ENCODE data around the gene PLXNB2. TPM values are rescaled to one million over a fixed set of nuclear protein-coding genes. Genes with fewer than 3 reads are reported as not detected.

PLXNB2 gene
- polyA plus RNA-seq, 4 donors = 126 to 249 (median 214) TPM

GRCh38 chr22:50269970-50270665 lies 37.3 kb downstream of the PLXNB2 start, which contains the start of gene MAPK11:
TSS of gene MAPK11 (minus strand) at chr22:50270380. CDS start at chr22:50270292, 88 bp downstream.
- DNase-seq (ENCODE audit: low read depth in 4 of 4, low spot score in 3 of 4) = no peak

GRCh38 chr22:50269573-50269969 lies 37.9 kb downstream of the PLXNB2 start:
- DNase-seq (ENCODE audit: low read depth in 4 of 4, low spot score in 3 of 4) = no peak

GRCh38 chr22:50268655-50269113 lies 38.8 kb downstream of the PLXNB2 start:
- DNase-seq (ENCODE audit: low read depth in 4 of 4, low spot score in 3 of 4) = no peak

GRCh38 chr22:50267591-50268390 lies 39.7 kb downstream of the PLXNB2 start:
- DNase-seq (ENCODE audit: low read depth in 4 of 4, low spot score in 3 of 4) = no peak

- DNase-seq (ENCODE audit: low read depth in 4 of 4, low spot score in 3 of 4) = no peak
These were observed 40.5 kb downstream of the PLXNB2 start for GRCh38 chr22:50266994-50267393.

- DNase-seq (ENCODE audit: low read depth in 4 of 4, low spot score in 3 of 4) = no peak
These were observed 42.3 kb downstream of the PLXNB2 start for GRCh38 chr22:50264946-50265669.

GRCh38 chr22:50264104-50264745 lies 43.2 kb downstream of the PLXNB2 start:
- DNase-seq (ENCODE audit: low read depth in 4 of 4, low spot score in 3 of 4) = no peak

- DNase-seq (ENCODE audit: low read depth in 4 of 4, low spot score in 3 of 4) = no peak
These were observed 44.4 kb downstream of the PLXNB2 start for GRCh38 chr22:50262973-50263617.

GRCh38 chr22:50262460-50262911 lies 45.0 kb downstream of the PLXNB2 start:
- no peak for DNase-seq (ENCODE audit: low read depth in 4 of 4, low spot score in 3 of 4)

GRCh38 chr22:50261615-50262459 lies 45.6 kb downstream of the PLXNB2 start, which contains the start of gene MAPK12:
TSS of gene MAPK12 (minus strand) at chr22:50261683. CDS start at chr22:50261509, 174 bp downstream.
- no peak for DNase-seq (ENCODE audit: low read depth in 4 of 4, low spot score in 3 of 4)

GRCh38 chr22:50260801-50261614 lies 46.4 kb downstream of the PLXNB2 start:
- DNase-seq (ENCODE audit: low read depth in 4 of 4, low spot score in 3 of 4) = no peak

- DNase-seq (ENCODE audit: low read depth in 4 of 4, low spot score in 3 of 4) = no peak
These were observed 47.0 kb downstream of the PLXNB2 start for GRCh38 chr22:50260434-50260800.

- no peak for DNase-seq (ENCODE audit: low read depth in 4 of 4, low spot score in 3 of 4)
These were observed 48.1 kb downstream of the PLXNB2 start for GRCh38 chr22:50259302-50259701.

- no peak for DNase-seq (ENCODE audit: low read depth in 4 of 4, low spot score in 3 of 4)
These were observed 48.8 kb downstream of the PLXNB2 start for GRCh38 chr22:50258361-50259292.

- no peak for DNase-seq (ENCODE audit: low read depth in 4 of 4, low spot score in 3 of 4)
These were observed 49.7 kb downstream of the PLXNB2 start for GRCh38 chr22:50257451-50258360.

- DNase-seq (ENCODE audit: low read depth in 4 of 4, low spot score in 3 of 4) = no peak
These were observed 50.4 kb downstream of the PLXNB2 start for GRCh38 chr22:50257041-50257440.

All from left renal pelvis (tissue), 4 donors.